HEK293T (cell line): Measurements from ENCODE around the gene HELT.

ENCODE experiments used
- CTCF ChIA-PET: fragments of 350-600 bp; formaldehyde crosslinking; extraction: SDS; loops from one replicate; lab custom pipeline; 2021; ENCODE audit warnings: antibody characterized with exemption, inconsistent platforms; lab: Yijun Ruan, JAX
- POLR2A ChIA-PET: fragments of 350-600 bp; formaldehyde crosslinking; extraction: SDS; loops from one replicate; lab custom pipeline; 2020; ENCODE audit warnings: antibody characterized with exemption, inconsistent platforms; lab: Yijun Ruan, JAX
- DNase-seq: peaks from one replicate; pipeline ENCODE4 v3.0.0; 2012; ENCODE audit warnings: mixed read lengths; ENCODE audit errors: extremely low spot score
- ARNT ChIP-seq: fragments of 450-650 bp; IDR thresholded peaks from 2 replicates; pipeline ENCODE4 v1.6.1; 2017; ENCODE audit warnings: mild to moderate bottlenecking
- BHLHE40 ChIP-seq: fragments of 450-650 bp; IDR thresholded peaks from 2 replicates; pipeline ENCODE4 v1.6.1; 2016; ENCODE audit warnings: mild to moderate bottlenecking, moderate library complexity, borderline replicate concordance
- CTBP1 ChIP-seq: fragments of 450-650 bp; IDR thresholded peaks from 2 replicates; pipeline ENCODE4 v1.6.1; 2016; ENCODE audit warnings: borderline replicate concordance
- ELF4 ChIP-seq: fragments of 450-650 bp; IDR thresholded peaks from 2 replicates; pipeline ENCODE4 v1.6.1; 2017; ENCODE audit warnings: antibody characterized with exemption
- FOXA1 ChIP-seq: fragments of 450-650 bp; IDR thresholded peaks from 2 replicates; pipeline ENCODE4 v1.6.1; 2016; ENCODE audit warnings: mild to moderate bottlenecking
- FOXK2 ChIP-seq: fragments of 450-650 bp; IDR thresholded peaks from 2 replicates; pipeline ENCODE4 v1.6.1; 2016; ENCODE audit warnings: mild to moderate bottlenecking
- FOXM1 ChIP-seq: fragments of 450-650 bp; IDR thresholded peaks from 2 replicates; pipeline ENCODE4 v1.6.1; 2017; ENCODE audit warnings: mild to moderate bottlenecking, borderline replicate concordance
- HDGF ChIP-seq: fragments of 450-650 bp; IDR thresholded peaks from 2 replicates; pipeline ENCODE4 v1.6.1; 2017; ENCODE audit warnings: antibody characterized with exemption, borderline replicate concordance
- L3MBTL2 ChIP-seq: fragments of 450-650 bp; conservative IDR thresholded peaks from 2 replicates; pipeline ENCODE4 v1.6.1; 2016; ENCODE audit warnings: mild to moderate bottlenecking
- LEF1 ChIP-seq: fragments of 450-650 bp; IDR thresholded peaks from 2 replicates; pipeline ENCODE4 v1.6.1; 2017; ENCODE audit warnings: mild to moderate bottlenecking, borderline replicate concordance
- NFRKB ChIP-seq: fragments of 450-650 bp; IDR thresholded peaks from 2 replicates; pipeline ENCODE4 v1.6.1; 2016; ENCODE audit warnings: mild to moderate bottlenecking, moderate library complexity
- SP1 ChIP-seq: fragments of 450-650 bp; IDR thresholded peaks from 2 replicates; pipeline ENCODE4 v1.6.1; 2017
- SUZ12 ChIP-seq: fragments of 450-650 bp; IDR thresholded peaks from 2 replicates; pipeline ENCODE4 v1.6.1; 2016; ENCODE audit warnings: mild to moderate bottlenecking
- TARDBP ChIP-seq: fragments of 450-650 bp; IDR thresholded peaks from 2 replicates; pipeline ENCODE4 v1.6.1; 2016
- ZNF384 ChIP-seq: fragments of 450-650 bp; IDR thresholded peaks from 2 replicates; pipeline ENCODE4 v1.6.1; 2016
- TF ChIP-seq, protein P1 (sequence below): fragments of 450-650 bp; IDR thresholded peaks from 2 replicates; pipeline ENCODE4 v1.6.1; 2016

Gene HELT

DNA sequence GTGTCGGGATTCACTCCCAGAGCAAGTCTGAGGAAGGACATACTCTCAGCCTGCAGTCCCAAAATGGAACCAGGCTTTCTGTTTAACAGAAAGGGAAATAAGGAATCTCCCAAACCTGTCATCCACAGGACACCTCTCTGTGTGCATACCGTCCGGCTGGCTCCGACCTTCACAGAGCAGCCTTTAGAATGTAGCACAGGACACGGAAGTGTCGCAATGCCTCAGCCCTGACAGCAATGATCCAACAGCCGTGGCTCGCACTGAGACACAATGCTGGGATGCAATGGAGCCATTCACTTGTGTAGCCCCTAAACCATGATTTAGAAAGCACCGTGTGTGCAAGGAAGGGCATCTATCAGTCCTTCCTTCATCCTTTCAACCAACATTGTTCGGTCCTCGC lies 15.5 kb upstream of the HELT start:
- POLR2A ChIA-PET: no interaction called here
- no peak for DNase-seq
- TF ChIP-seq ARNT: no peak
- TF ChIP-seq L3MBTL2: no peak
- TF ChIP-seq FOXK2: no peak
- TF ChIP-seq, protein P1, sequence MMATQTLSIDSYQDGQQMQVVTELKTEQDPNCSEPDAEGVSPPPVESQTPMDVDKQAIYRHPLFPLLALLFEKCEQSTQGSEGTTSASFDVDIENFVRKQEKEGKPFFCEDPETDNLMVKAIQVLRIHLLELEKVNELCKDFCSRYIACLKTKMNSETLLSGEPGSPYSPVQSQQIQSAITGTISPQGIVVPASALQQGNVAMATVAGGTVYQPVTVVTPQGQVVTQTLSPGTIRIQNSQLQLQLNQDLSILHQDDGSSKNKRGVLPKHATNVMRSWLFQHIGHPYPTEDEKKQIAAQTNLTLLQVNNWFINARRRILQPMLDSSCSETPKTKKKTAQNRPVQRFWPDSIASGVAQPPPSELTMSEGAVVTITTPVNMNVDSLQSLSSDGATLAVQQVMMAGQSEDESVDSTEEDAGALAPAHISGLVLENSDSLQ: no peak
- TF ChIP-seq FOXM1: no peak
- TF ChIP-seq HDGF: no peak
- no peak for TF ChIP-seq FOXA1
- no peak for TF ChIP-seq BHLHE40
- CTCF ChIA-PET: no interaction called here

DNA sequence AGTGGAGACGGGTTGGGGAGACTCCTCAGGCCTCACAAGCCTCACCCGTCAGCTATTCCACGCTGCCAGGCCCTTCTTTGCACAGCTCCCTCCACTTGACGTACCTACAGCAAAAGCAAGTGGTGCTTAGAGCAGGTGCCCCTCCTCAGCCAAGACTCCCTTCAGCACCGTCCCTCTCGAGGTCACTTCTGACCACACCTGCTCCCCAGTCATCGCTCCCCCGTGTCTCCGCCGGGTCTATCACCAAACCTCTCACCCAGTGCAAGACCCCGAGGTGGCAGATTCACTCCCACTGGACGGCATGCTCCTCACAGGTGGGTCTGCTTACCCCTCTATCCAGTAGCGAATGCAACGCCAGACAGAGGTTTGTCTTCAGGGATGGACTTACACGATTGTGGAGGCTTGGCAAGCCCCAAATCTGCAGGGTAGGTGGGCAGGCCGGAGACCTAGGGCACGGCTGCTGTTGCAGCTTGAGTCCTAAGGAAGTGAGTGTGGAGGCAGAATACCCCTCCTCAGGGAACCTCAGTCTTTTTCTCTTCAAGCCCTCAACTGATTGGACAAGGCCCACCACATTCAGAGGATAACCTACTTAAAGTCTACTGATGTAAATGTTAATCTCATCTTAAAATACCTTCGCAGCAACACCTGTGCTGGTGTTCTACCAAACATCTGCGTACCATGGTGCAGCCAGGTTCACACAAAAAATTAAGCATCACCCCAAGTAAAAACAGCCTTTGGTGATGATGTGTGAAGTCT lies 14.5 kb upstream of the HELT start:
- no peak for TF ChIP-seq FOXM1
- TF ChIP-seq FOXA1: no peak
- no peak for TF ChIP-seq BHLHE40
- TF ChIP-seq L3MBTL2: no peak
- ChIA-PET CTCF (no interaction called here), POLR2A (no interaction called here)
- DNase-seq: no peak

- ChIA-PET CTCF (interaction anchor here (0.6 to 4.3 kb wide), 19 partner anchors 8 to 303 kb away, joined by 3 to 52 read pairs (median 4); partner anchors contain the start of gene HELT), POLR2A (interaction anchor here (1.0 kb wide), 1 partner anchor 9 kb away, joined by 3 read pairs; no protein-coding TSS in a partner anchor)
- no peak for DNase-seq
- TF ChIP-seq ARNT (no peak), ZNF384 (no peak), SUZ12 (no peak), HDGF (no peak), LEF1 (no peak), BHLHE40 (no peak), L3MBTL2 (no peak), SP1 (no peak), TARDBP (no peak), FOXA1 (no peak), ELF4 (no peak), FOXM1 (no peak), CTBP1 (no peak), NFRKB (no peak), FOXK2 (no peak)
- TF ChIP-seq, protein P1: no peak
Observed at GRCh38 chr4:185004562-185005218, 13.6 kb upstream of the HELT start.

GRCh38 chr4:185005219-185005819 lies 13.0 kb upstream of the HELT start:
- POLR2A ChIA-PET: interaction anchor here (1.0 kb wide), 1 partner anchor 8 kb away, joined by 3 read pairs; no protein-coding TSS in a partner anchor
- DNase-seq: peak; percentile 72
- CTCF ChIA-PET: interaction anchor here (0.6 to 4.3 kb wide), 18 partner anchors 8 to 774 kb away, joined by 3 to 52 read pairs (median 4); partner anchors contain the start of gene HELT
- TF ChIP-seq SP1 (no peak), LEF1 (no peak), FOXA1 (no peak), FOXK2 (no peak), SUZ12 (no peak), NFRKB (no peak), FOXM1 (no peak), ZNF384 (no peak), BHLHE40 (no peak), HDGF (no peak), L3MBTL2 (no peak), ELF4 (no peak), ARNT (no peak), TARDBP (no peak), CTBP1 (no peak)
- TF ChIP-seq, protein P1: no peak

DNA sequence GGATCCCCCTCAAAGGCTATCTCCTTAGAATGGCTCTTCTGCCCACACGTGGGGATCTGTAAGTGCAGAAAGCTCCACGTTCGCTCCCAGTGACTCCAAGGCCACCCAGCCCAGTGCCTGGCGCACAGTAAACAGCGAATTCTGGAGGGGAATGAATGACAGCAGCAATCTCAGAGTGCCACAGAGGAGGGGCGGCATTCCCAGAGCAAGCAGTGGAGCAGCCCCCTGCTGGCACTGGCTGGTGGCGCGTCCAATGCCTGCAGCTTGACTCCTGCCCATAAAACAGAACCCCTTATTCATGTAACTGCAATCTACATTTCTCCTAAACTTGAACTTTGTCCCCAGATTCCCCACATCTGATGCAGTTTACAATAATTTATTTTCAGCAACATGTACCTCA lies 6.9 kb upstream of the HELT start:
- ChIA-PET POLR2A (interaction anchor here (1.0 to 1.2 kb wide), 2 partner anchors 8 to 277 kb away, joined by 4 to 5 read pairs; partner anchors contain the start of gene CENPU), CTCF (interaction anchor here (0.7 to 1.9 kb wide), 8 partner anchors 11 to 266 kb away, joined by 3 to 6 read pairs (median 4); no protein-coding TSS in a partner anchor)
- peak; percentile 47 for DNase-seq
- TF ChIP-seq L3MBTL2 (no peak), ZNF384 (no peak), ELF4 (no peak), CTBP1 (no peak), HDGF (no peak), FOXM1 (no peak)
- TF ChIP-seq, protein P1: peak; percentile 62
